Lung (tissue), 12 donors: Measurements from ENCODE around the gene TMEM86B. TPM values are rescaled to one million over a fixed set of nuclear protein-coding genes. Genes with fewer than 3 reads are reported as not detected.

Experiments used
- ATAC-seq: fragments of 200-7000 bp; cut with Tn5 transposase; one replicate; pipeline ENCODE4 v1.9.1; 2020; ENCODE audit warnings: moderate number of reproducible peaks; ENCODE audit not compliant: insufficient read depth, low FRiP score
- DNase-seq, 3 donors: peaks; one replicate each; pipeline ENCODE4 v3.0.0-alpha.2; 2013 to 2017
- H3K27ac ChIP-seq, 2 donors: one replicate each; pipeline ENCODE4 v1.5.1; 2013; ENCODE audit warnings: mild to moderate bottlenecking in 2 of 2, moderate library complexity in 2 of 2, control low read depth in 1 of 2, inconsistent platforms in 1 of 2, low read depth in 1 of 2, low read length in 1 of 2
- H3K27me3 ChIP-seq, 3 donors: one replicate each; pipeline ENCODE4 v1.5.1; 2013; ENCODE audit warnings: low read length in 2 of 3; ENCODE audit not compliant: control insufficient read depth in 3 of 3, insufficient read depth in 3 of 3
- H3K36me3 ChIP-seq, 4 donors: one replicate each; pipeline ENCODE4 v1.5.1; 2013; ENCODE audit warnings: low read length in 4 of 4, mild to moderate bottlenecking in 1 of 4, moderate library complexity in 1 of 4; ENCODE audit not compliant: control insufficient read depth in 4 of 4, insufficient read depth in 4 of 4
- H3K4me1 ChIP-seq, 5 donors: one replicate each; pipeline ENCODE4 v1.5.1; 2013; ENCODE audit warnings: low read length in 5 of 5, mild to moderate bottlenecking in 2 of 5, moderate library complexity in 1 of 5; ENCODE audit not compliant: control insufficient read depth in 5 of 5, insufficient read depth in 5 of 5
- H3K4me3 ChIP-seq: one replicate; pipeline ENCODE4 v1.5.1; 2013; ENCODE audit warnings: mild to moderate bottlenecking, control low read depth, moderate library complexity
- H3K9ac ChIP-seq, 2 donors: one replicate each; pipeline ENCODE4 v1.5.1; 2013; ENCODE audit warnings: low read length in 2 of 2, control low read depth in 1 of 2; ENCODE audit not compliant: insufficient read depth in 1 of 2
- H3K9me3 ChIP-seq, 4 donors: one replicate each; pipeline ENCODE4 v1.5.1; 2013; ENCODE audit warnings: low read length in 3 of 4, mild to moderate bottlenecking in 1 of 4, moderate library complexity in 1 of 4; ENCODE audit not compliant: control insufficient read depth in 4 of 4, insufficient read depth in 3 of 4
- CTCF ChIP-seq: IDR thresholded peaks from 2 replicates; pipeline ENCODE4 v1.5.1; 2012; ENCODE audit warnings: mild to moderate bottlenecking; ENCODE audit errors: control extremely low read depth, extremely low read depth
- WGBS, 2 donors: extraction: QIAGEN DNeasy Blood & Tissue Kit; methylation state at CpG; one replicate each; pipeline ENCODE4 v1.1.7; 2013; 5-methylcytosine and 5-hydroxymethylcytosine counted together
- polyA plus RNA-seq, 2 donors: library from polyadenylated mRNA; stranded (reverse); fragments of 200-250 nt; gene quantifications; one replicate each; pipeline ENCODE4 v1.2.1, GENCODE V29; 2013
- total RNA-seq, 2 donors: library from RNA; depleted of rRNA in 1 of 2; stranded (reverse); fragments of >200 nt in 1 of 2; gene quantifications; one replicate each; pipeline ENCODE4 v1.2.1, GENCODE V29; 2014 to 2021
- donor health status: control.
- donor health status: control.
- donor health status: Bipolar disorder and iron deficiency.
- donor health status: healthy.
- donor health status: DM: yes; HTN: yes; CAD: no.

Gene TMEM86B
- total and polyA plus RNA-seq, 4 donors = 1.8 to 5.3 (median 4.3) TPM

- WGBS, 2 donors = 80 to 90% methylated on average over 12 of the region's 12 CpGs
- DNase-seq = no peak
- H3K36me3 ChIP-seq = peaks cover 24 to 74% (median 29%) of the 10 kb centered on the region in 4 donors
These were observed 3.7 kb upstream of the TMEM86B start for GRCh38 chr19:55232286-55232602.

GRCh38 chr19:55231391-55232285, 3.1 kb upstream of the TMEM86B start:
- peaks cover 19 to 73% (median 26%) of the 10 kb centered on the region in 4 donors for H3K36me3 ChIP-seq
- no peak for DNase-seq

More at GRCh38 chr19:55232286-55232602, 3.7 kb upstream of the TMEM86B start:
- no peaks in the 10 kb centered on the region for H3K4me1 ChIP-seq
- H3K4me3 ChIP-seq = no peak overlapping the region
- no peak for ATAC-seq
- no peak for TF ChIP-seq CTCF
- no peak overlapping the region for H3K9ac ChIP-seq
- H3K9me3 ChIP-seq = no peaks in the 10 kb centered on the region
- H3K27ac ChIP-seq = no peak overlapping the region
- H3K27me3 ChIP-seq = no peaks in the 10 kb centered on the region

GRCh38 chr19:55230780-55231179, 2.2 kb upstream of the TMEM86B start:
- TF ChIP-seq CTCF = no peak
- H3K36me3 ChIP-seq = peaks cover 15 to 73% (median 22%) of the 10 kb centered on the region in 4 donors
- DNase-seq = no peak

More at GRCh38 chr19:55231391-55232285, 3.1 kb upstream of the TMEM86B start:
- Histone ChIP-seq H3K27ac (no peak overlapping the region), H3K9ac (no peak overlapping the region), H3K4me1 (no peaks in the 10 kb centered on the region), H3K9me3 (no peaks in the 10 kb centered on the region), H3K4me3 (no peak overlapping the region), H3K27me3 (no peaks in the 10 kb centered on the region)
- no peak for TF ChIP-seq CTCF
- 93 to 96% methylated on average over 30 of the region's 30 CpGs for WGBS, 2 donors
- ATAC-seq = no peak

More at GRCh38 chr19:55230780-55231179, 2.2 kb upstream of the TMEM86B start:
- no peak for ATAC-seq
- Histone ChIP-seq H3K27ac (no peak overlapping the region), H3K27me3 (no peaks in the 10 kb centered on the region), H3K9ac (no peak overlapping the region), H3K4me3 (no peak overlapping the region), H3K9me3 (no peaks in the 10 kb centered on the region), H3K4me1 (no peaks in the 10 kb centered on the region)
- 92 to 96% methylated on average over 12 to 13 of the region's 13 CpGs for WGBS, 2 donors
